HEK293 (cell line): Measurements from ENCODE around the gene CNN2.

Experiments used
- KLF1 ChIP-seq: fragments of 450-650 bp; formaldehyde crosslinking; IDR thresholded peaks from 2 replicates; pipeline ENCODE4 v1.5.1; 2016; ENCODE audit warnings: missing biosample characterization, missing genetic modification characterization
- RBAK ChIP-seq: fragments of 450-650 bp; formaldehyde crosslinking; IDR thresholded peaks from 2 replicates; pipeline ENCODE4 v1.5.1; 2016; ENCODE audit warnings: missing biosample characterization, missing genetic modification characterization
- REST ChIP-seq: fragments of 450-650 bp; formaldehyde crosslinking; IDR thresholded peaks from 2 replicates; pipeline ENCODE4 v1.5.1; 2016; ENCODE audit warnings: missing biosample characterization, missing genetic modification characterization
- YY1 ChIP-seq: fragments of 450-650 bp; formaldehyde crosslinking; IDR thresholded peaks from 2 replicates; pipeline ENCODE4 v1.5.1; 2018; ENCODE audit warnings: missing biosample characterization, missing genetic modification characterization
- ZNF140 ChIP-seq: fragments of 450-650 bp; formaldehyde crosslinking; IDR thresholded peaks from 2 replicates; pipeline ENCODE4 v1.5.1; 2016; ENCODE audit warnings: missing biosample characterization, missing genetic modification characterization
- ZNF292 ChIP-seq: fragments of 450-650 bp; formaldehyde crosslinking; IDR thresholded peaks from 2 replicates; pipeline ENCODE4 v1.5.1; 2016; ENCODE audit warnings: low read depth, missing biosample characterization, missing genetic modification characterization, borderline replicate concordance
- ZNF830 ChIP-seq: fragments of 450-650 bp; IDR thresholded peaks from 2 replicates; pipeline ENCODE4 v1.5.0; 2018; ENCODE audit warnings: missing biosample characterization, missing genetic modification characterization, low read depth, mild to moderate bottlenecking, moderate library complexity
- TF ChIP-seq, protein P1 (sequence below): fragments of 450-650 bp; formaldehyde crosslinking; IDR thresholded peaks from 2 replicates; pipeline ENCODE4 v1.5.1; 2017; ENCODE audit warnings: missing biosample characterization, missing genetic modification characterization
- TF ChIP-seq, protein P2 (sequence below): fragments of 450-650 bp; formaldehyde crosslinking; IDR thresholded peaks from 2 replicates; pipeline ENCODE4 v1.5.1; 2016; ENCODE audit warnings: missing biosample characterization, missing genetic modification characterization
- TF ChIP-seq, protein P3 (sequence below): fragments of 450-650 bp; formaldehyde crosslinking; IDR thresholded peaks from 2 replicates; pipeline ENCODE4 v1.5.1; 2016; ENCODE audit warnings: missing biosample characterization, missing genetic modification characterization

DNA sequence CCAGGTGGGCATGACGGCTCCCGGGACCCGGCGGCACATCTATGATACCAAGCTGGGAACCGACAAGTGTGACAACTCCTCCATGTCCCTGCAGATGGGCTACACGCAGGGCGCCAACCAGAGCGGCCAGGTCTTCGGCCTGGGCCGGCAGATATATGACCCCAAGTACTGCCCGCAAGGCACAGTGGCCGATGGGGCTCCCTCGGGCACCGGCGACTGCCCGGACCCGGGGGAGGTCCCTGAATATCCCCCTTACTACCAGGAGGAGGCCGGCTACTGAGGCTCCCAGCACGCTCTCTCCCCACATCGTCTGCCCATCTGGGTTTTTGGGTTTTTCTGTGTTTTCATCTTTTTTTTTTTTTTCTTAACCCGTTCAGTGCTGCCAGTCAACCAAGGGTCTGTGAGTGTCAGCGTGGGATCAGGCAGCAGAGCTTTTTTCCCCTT, 11.2 kb downstream of the CNN2 start:
- TF ChIP-seq YY1 (tag by site-specific recombination): no peak
- TF ChIP-seq, protein P1, sequence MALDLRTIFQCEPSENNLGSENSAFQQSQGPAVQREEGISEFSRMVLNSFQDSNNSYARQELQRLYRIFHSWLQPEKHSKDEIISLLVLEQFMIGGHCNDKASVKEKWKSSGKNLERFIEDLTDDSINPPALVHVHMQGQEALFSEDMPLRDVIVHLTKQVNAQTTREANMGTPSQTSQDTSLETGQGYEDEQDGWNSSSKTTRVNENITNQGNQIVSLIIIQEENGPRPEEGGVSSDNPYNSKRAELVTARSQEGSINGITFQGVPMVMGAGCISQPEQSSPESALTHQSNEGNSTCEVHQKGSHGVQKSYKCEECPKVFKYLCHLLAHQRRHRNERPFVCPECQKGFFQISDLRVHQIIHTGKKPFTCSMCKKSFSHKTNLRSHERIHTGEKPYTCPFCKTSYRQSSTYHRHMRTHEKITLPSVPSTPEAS: no peak
- no peak for TF ChIP-seq REST (tag by site-specific recombination)
- no peak for TF ChIP-seq ZNF140 (tag by site-specific recombination)
- TF ChIP-seq, protein P2, sequence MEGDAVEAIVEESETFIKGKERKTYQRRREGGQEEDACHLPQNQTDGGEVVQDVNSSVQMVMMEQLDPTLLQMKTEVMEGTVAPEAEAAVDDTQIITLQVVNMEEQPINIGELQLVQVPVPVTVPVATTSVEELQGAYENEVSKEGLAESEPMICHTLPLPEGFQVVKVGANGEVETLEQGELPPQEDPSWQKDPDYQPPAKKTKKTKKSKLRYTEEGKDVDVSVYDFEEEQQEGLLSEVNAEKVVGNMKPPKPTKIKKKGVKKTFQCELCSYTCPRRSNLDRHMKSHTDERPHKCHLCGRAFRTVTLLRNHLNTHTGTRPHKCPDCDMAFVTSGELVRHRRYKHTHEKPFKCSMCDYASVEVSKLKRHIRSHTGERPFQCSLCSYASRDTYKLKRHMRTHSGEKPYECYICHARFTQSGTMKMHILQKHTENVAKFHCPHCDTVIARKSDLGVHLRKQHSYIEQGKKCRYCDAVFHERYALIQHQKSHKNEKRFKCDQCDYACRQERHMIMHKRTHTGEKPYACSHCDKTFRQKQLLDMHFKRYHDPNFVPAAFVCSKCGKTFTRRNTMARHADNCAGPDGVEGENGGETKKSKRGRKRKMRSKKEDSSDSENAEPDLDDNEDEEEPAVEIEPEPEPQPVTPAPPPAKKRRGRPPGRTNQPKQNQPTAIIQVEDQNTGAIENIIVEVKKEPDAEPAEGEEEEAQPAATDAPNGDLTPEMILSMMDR (tag by site-specific recombination): no peak
- no peak for TF ChIP-seq RBAK (tag by site-specific recombination)
- TF ChIP-seq ZNF830 (tag by site-specific recombination): no peak
- TF ChIP-seq, protein P3, sequence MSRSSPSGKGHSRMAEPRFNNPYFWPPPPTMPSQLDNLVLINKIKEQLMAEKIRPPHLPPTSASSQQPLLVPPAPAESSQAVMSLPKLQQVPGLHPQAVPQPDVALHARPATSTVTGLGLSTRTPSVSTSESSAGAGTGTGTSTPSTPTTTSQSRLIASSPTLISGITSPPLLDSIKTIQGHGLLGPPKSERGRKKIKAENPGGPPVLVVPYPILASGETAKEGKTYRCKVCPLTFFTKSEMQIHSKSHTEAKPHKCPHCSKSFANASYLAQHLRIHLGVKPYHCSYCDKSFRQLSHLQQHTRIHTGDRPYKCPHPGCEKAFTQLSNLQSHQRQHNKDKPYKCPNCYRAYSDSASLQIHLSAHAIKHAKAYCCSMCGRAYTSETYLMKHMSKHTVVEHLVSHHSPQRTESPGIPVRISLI (tag by site-specific recombination): no peak
- TF ChIP-seq KLF1: no peak
- TF ChIP-seq ZNF292 (tag by site-specific recombination): no peak
